ENCODE measurements around the gene PLEK. TPM values are rescaled to one million over a fixed set of nuclear protein-coding genes. Genes with fewer than 3 reads are reported as not detected.

PLEK gene
- total and polyA plus RNA-seq, 9 of the 15 experiments (the other 6 are each of a cell fraction or from before 2014, with no cell fraction given): 0.14 to 1.2 (median 0.36) TPM

GRCh38 chr2:68328901-68329300 lies 36.2 kb upstream of the PLEK start (continued):
- TF ChIP-seq ZNF407 (IDR thresholded peaks at IDR 0.05; ENCODE audit: low read depth): no peak
- no peak for TF ChIP-seq ZNF707 (CRISPR knock-in tag; conservative IDR thresholded peaks at IDR 0.05)
- TF ChIP-seq ZNF655 (CRISPR knock-in tag; IDR thresholded peaks at IDR 0.05): no peak
- TF ChIP-seq ZNF445 (CRISPR knock-in tag; IDR thresholded peaks at IDR 0.05; ENCODE audit: low read depth): no peak
